ENCODE measurements around the gene RASD1.

The RASD1 gene

DNA sequence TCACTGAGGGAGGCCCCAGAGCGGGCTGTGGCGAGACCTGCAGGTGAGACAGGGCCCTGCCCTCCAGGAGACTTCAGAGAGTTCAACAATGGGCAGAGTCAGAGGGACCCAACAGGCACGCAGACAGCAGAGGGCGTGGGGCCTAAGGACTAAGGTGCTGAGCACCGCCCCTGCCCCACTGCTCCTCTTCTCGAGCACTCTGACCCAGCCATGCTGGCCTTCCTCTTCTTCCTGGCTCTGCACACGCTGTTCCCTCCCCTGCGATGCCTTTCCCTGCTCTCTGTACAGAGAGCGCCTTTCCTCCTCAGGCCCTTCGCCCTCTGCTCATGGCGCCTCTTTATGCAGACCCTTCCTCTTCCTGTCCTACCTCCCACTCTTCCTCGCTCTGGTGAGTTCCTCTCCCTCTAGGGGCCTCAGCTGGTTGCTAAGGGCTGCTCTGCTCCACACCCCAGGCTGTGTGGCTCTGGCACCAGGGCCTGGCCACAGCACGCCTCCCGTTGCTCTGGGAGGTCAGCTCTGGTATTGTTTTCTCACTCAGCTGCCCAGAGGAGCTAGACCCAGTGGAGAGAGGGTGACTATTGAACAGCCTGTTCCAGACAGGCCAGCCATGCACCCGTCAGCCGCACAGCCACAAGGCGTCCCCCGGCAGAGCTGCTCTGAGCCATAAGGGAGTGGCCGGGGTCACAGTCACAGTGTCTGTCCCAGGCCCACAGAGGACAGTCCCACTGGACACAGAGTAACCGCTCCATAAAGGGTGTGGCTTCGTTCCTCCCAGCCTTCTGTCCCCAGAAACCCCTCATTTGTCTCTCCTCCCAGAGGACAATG lies 13.6 kb upstream of the RASD1 start:
- DNase-seq: no peak

DNA sequence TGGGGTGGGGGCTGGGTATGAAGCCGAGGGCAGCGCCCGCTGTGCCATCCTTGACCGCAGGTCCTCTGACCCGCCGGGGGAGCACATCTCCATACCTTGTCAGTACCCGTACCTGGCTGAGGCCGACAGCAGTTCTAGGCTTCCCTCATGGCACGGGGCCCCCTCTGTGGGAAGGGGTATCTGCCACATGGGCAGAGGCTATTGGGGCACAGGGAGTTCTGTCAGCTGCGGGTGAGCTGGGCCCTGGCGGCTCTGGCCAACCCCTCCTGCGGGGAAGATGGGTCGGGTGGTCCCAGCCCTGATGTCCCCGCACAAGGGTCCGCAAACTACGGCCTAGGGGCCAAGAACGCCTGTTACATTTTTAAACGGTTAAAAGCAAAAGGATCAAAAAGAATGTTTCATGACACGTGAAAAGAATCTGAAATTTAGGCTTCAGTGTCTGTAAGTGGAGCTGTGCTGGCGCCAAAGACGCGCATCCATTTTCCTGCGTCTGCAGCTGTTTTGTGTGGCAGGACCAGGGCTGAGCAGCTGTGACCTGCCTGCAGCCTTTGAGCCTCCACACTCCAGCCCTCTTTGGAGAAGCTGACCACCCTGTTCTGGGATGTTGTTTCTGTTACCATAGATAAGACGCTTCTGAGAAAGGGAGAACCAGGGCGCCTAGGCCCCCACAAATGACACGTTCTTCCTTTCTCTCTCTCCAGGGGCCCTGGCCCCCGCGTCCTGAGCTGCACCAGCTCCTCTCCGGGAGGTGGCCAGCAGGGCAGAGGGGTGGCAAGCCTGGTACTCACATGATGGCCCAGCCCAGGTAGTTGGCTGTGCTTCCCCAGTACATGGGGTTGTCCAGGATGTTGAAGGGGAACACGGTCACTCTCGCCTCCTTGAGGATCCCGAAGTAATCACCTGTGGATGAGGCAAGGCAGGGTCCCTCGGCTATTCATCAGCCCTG lies 12.7 kb upstream of the RASD1 start:
- no peak for DNase-seq

DNA sequence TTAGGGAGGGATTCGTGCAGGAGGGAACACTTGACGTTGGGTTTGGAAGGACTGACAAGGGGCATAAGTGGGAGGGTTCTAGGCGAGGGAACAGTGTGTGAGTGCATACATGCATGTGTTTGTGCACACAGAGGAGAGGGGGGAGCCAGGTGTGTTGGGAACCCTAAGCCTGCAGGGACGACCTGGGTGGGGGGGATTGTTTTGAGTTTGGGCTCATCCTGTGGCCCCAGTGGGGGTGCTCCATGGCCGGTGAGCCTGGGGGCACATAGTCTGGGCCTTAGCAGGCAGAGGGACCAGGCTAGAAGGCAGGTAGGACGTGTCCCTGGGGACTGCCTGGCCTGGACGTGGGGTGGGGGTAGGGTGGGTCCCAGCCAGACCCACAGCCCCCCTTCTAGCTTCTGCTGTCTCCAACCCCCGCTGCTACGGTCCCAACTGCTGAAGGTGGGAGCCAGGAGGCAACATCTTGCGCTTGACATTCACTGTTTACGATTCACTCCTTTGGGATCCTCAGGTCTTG lies 11.9 kb upstream of the RASD1 start:
- no peak for DNase-seq

DNA sequence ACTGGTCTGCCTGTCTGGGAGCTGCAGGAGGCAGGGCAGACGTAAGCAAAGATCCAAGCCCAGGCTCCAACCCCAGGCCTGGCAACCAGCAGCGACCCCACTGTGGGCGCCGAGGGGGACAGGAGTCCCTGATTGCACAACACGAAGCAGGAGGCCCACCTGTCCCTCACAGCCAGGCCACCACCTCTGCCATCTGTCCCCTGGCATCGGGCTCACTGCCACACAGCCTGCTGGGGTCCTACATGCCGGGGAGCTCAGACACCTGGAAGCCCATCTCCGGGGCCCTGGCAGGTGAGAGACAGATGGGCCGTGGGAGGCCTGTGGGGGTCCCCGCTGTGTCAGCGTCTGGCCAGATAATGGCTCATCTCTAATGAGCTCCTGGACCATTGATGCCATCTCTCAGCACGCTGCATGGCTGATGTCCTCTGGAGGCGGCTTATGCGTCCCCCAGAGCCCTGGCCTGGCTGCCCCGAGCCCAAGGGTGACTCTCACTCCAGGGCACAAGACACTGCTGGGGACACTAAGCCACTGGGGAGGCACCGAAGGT lies 11.3 kb upstream of the RASD1 start:
- no peak for DNase-seq

DNA sequence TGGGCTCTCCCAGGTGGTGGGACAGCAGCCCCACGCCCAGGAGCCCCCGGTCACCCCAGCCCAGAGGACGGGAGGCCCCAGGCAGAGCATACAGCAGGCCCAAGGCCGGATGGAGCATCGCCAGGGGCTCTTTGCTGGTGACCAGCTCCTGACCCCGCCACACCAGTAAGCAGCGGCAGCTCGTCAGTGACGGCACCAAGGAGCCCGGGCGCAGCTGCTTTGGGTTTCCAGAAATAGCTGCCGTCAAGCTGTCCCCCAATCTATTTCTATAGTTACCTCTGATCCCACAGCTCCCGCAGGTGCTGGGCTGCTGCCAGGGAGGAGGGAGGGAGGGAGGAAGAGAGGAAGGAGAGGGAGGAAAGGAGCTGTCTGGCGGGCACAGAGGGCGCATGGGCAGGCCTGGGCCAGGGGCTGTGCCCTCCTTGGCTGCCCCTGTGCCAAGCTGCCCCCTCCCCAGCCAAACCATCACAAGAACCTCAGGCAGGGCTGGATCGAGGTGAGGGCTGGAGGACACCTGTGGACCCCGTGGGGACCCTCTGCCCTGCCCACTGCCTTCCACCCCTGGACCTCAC lies 10.8 kb upstream of the RASD1 start:
- DNase-seq: no peak

DNA sequence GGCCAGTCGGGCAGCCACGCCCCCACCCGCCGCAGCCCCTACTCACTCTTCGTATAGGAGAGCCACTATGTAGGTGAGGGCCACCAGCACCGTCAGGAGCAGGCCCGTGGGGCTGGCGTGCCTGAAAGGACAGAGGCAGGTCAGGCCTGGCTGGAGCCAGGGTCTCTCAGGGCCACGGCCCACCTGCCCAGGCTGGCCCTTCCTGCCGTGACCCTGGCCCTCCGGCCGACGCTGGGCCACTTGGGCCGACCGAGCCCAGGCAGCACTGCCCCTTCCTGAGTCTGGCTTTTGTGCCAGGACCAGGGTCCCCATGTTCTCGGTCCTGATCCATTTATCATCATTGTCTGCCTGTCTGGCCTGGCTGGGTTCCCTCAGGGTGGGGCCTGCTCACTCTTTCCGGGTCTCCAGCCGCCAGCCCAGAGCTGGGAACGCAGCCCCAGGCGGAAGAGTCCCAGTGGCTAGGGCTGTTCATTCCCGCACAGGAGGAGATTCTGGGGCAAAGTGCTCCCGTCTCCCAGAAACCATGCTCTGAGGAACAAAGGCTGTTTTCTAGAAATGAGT lies 10.1 kb upstream of the RASD1 start:
- DNase-seq: no peak

DNA sequence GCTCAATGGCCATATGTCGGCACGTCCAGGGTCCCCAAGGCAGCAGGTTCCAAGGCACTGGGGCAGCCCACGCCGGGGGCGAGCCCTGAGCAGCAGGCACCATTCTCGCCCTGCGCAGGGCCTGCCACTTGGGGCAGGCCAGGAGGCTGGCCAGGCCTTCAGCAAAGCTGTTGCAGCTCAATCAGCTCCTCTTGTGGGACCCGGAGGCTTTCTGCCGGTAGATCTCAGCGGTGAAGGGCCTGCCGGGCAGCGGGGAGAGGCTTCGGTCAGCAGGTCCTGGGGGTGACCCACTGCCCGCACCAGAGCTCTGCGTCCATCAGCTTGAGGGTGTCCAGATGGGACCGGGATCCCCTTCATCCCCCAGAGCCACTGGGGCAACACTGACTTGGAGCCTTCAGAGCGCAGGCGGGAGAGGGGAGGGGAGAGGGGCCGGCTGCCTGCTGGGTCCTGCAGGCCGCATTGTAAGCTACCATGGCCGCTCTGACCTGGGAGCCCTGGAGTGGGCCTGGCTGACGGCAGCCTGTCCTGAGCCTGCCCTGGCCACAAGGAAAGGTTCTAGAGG lies 9.5 kb upstream of the RASD1 start:
- DNase-seq: no peak

DNA sequence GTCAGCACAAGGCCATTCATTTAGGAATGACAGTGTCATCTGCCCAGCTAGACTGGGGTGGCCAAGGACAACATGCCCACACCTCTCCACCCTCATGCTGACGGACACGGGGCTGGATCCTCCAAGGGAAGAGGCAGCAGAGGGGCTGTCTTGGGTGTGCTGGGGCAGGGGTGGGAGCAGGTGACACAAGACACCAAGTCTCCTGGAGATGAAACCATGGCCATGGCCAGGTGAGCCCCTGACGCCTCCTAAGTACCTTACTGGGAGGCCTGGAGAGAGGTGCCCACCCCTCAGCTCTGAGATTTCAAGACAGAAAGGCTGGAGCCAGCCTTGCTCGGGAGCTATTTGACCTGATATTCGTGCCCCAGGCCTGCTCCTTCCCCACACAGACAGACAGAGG lies 9.0 kb upstream of the RASD1 start:
- no peak for DNase-seq

DNA sequence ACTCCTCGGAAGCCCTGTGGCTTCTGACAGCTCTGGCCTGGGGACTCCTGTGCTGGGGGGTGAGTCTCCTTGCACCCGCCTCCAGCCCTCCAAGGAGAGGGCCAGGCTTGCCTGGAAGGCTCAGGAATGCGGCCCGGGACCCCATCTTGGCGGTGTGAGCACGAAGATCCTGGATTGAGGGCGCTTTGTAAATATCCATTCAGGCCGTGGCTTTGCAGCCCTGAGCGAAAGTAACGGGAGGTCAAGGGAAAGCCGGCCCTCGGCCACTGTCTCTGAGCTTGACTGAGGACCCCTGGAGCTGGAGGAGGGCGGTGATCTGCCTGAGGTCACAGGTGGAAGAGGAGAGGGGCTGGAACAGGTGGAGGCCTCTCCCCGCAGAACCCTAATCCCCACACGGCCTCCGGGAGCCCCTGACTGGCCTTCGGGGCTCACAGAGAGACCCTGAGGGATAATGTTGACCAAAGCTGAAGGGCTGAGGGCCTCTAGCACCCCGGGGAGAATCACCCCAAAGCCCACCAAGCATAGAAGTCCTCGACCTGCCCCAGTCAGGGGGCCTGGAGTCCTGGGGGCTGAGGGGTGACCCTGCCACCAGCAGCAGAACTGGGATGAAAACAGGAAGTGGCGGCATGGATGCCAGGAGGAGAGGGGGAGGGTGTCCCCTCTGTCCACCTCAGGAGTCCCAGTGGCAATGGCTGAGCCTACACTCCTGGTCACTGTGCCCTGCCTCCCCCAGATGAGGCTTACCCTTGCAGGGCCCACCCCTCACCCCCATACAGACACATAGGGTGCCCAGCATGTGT lies 8.3 kb upstream of the RASD1 start:
- DNase-seq: no peak

DNA sequence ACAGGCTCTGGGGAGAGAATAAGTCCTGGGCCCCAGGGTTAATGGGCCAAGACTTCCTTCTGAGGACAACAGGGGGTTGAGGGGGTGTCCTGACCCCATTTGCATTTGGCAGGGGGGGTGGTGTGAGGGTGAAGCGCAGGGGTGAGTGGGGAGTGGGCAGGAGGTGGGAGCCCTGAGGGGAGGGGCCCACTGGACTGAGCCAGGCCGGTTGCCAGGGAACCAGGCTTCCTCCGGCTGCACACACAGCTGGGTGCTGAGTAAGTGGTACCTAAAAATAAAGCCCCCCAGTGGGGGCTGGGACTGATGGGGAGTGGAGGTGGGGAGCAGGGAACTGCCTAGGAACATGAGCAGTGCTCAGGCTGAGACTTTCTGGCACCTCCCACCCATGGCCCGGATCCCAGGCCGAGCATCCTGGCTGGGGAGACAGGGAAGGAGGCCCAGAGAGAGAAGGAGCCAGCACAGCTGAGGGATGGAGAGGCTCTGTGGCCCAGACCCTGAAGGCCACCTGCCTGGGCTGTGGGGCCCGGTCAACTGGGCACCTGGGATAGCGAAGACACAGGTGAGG lies 7.5 kb upstream of the RASD1 start:
- DNase-seq: no peak

DNA sequence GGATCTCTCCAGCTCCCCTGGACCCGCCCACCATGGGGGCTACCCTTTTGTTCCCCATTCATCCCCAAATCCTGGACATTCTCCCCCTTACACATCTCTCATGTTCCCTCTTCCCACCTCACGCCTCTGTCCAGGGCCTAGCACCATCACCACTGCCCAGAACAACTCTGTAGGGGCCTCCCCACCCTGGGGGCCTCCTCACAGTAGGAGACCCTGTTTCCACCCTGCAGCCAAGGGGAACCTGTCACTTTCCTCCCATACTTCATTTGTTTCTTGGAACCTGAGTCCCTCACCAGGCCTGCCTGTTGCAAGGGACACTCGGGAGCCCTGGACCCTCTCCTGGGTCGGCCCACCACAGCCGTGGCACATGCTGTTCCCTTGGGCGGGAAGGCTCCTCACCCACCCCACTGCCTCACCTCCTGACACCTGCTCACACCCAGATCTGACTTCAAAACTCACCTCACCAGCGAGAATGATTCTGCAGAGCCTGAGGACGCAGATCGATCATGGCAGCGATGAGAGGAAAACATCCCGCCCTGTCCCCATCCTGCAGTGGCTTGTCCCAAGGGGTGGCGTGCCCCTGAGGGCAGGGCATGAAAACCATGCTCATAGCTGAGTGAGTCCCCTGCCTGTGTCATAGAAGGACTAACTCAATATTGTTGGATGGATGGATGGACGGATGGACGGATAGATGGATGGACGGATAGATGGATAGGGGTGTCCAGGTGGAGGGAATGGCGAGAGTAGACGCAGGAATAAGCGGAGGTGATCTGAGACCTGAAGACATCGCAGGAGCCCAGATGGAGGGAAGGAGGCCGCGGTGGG lies 6.8 kb upstream of the RASD1 start:
- DNase-seq: no peak

DNA sequence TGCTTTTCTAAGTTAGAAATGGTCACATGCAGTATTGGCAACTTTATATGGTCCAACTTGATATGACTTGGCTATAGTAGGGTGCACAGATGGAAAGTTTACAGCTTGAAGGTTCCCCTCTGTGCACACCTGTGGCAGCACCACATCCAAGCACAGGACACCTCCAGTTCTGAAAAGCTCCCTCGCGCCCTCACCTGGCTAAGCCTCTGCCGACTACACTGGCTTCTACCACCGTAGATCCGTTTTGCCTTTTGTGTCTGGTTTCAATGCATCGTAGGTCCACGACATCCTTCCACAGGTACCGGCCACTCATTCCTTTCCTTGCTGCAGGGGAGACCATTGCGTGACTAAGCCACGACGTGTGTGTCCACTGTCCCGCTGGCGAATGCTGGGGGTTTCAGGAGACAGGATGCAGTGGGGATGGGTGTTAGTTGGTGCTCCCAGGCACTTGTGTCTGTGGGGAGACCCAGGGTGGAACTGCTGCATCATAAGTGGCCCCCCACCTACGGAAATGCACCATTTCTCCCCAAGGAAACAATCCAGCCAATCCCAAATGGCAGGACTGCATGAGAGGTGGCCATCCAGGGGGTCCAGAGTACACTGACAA lies 4.9 kb upstream of the RASD1 start:
- DNase-seq: no peak

DNA sequence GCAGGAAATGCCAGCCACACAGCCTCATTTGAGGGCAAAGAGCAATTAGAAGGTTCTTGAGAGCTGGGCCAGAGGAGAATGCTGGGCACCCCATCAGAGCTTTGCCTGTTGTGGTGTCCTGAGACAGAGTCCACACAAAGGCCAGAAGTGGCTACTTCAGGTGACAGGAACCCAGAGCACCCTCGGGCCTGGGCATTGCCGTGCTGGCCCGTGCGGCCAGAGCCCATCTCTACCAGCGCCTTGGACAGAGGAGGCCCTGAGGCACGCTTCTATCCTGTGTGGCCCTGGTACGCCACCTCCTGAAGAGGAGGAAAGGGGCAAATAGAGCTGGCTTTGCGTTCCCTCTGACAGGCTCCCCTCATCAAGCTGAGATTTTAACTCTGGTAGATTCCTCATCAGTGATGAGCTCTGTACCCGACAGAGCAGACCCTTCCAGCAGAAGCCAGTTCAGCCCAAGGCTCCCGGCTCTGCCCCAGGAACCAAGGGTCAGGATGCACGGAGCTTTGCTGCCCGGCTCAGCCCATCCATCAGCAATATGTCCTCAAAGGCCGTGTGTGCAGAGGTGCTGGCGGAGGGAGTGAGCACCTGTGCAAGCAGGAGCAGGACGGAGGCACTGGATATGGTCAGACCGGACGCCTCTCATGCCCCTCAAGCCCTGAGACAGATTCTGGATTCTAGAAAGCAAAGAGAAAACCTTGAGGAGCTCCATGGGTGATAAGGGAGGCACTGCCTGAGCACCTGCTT lies 3.4 kb upstream of the RASD1 start:
- DNase-seq: no peak

DNA sequence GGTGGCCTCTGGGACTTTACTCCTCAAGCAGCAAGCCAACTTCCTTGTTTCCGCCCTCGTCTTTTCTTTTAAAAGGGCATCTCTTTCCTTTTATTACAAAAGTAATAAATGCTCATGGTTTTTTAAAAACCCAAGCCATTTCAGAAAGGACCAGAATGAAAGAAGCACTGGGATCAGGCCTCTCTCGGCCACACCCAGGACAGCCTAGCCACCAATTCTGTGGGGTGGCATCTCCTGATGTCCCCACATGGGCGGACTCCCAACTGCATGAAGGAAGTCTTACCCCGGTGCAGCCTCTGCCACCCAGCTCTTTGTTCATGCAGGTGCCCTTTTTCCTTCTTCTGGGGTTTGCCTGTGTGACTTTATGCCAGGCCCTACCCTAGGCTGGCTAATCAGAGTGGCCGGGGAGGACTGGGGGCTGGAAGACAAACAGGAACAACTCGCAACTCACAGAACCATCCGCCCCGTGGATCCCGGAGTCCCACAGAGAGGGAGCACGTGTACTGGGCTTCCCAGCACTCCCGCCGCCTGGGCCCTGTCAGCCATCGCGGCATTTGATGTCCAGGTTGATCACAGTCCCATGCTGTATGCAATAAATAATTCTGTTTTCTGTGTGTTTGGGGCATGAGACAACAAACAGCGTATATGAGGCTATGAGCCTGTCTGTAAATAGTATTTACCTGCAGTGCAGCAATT lies 2.6 kb upstream of the RASD1 start:
- DNase-seq: no peak

DNA sequence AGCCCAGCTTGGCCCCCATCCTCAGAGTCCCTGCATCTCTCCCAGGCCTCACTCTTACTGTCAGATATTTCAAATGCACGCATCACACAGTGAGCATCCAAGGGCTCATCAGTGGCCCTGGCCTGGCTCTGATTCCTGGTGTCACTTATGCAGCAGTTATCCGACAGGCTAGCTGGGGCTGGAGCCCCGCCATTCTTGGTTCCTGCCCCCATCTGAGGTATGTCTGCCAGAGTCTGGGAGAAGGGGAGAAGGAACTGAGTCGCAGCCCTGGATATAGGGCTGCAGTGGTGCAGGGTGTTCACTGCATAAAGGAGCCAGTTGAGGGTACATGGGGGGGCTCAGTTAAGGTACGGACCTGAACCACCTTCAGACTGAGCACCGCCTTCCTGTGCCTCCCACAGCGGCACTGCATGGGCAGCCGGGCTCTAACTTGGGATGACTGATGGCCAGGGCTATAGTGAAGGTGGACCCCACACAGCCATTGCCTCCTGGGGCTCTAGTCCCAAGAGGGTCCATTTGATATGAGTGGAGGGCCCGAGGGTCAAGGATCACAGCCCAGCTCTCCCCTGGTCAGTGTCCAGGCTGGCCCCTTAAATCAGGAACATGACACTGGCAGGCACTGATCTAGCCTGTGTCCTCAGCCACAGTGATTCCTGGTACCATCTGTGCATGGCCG lies 1.8 kb upstream of the RASD1 start:
- no peak for DNase-seq

DNA sequence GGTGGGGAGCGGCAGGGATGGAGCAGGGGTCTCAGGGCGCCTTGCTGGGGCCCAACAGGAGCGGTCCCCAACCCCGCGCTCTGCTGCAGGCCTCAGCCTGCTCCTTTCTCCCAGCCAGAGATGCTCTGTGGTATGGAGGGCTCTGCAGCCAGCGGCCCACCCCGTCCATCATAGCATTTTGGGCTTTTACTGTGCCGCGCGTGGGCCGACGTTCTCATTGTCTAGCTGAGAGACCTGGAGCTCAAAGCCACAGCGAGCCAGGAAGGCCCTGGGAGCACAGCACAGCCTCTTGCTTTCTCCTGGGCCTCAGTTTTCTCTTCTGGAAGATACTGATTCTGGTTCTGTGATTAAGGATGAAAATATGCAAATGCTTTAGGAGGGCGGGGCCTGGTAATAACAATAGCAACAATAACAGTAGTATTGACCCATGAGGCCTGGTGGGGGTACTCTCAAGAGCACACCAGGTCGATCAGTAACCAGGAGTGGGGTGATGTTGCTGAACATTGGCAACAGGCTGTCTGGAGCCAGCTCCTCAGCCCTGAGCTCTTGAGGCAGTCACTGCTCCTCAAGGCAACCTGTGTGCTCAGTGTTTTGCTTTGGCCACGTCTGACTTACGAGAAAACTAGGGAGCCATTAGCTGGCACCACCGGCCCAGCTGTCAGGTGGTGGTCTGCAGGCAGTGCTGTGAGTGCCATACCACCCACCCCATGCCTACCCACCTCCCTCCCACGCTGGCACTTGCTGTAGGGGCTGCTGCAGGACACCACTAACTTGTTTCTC lies 1.1 kb upstream of the RASD1 start:
- DNase-seq: no peak

Data from activated T-cell treated with anti-CD3 and anti-CD28 coated beads, Interleukin-2, amount 50 U/mL, for 1 hour (primary cell).